AG04450 (cell line): ENCODE measurements around the gene ACIN1. TPM values are rescaled to one million over a fixed set of nuclear protein-coding genes. Genes with fewer than 3 reads are reported as not detected.
A peak's percentile ranks its signal among the peaks of the same experiment; 100 is the strongest.

ENCODE experiments used
- CTCF ChIA-PET: fragments of 300-600, 350-600 bp; formaldehyde crosslinking; extraction: SDS; loops from one replicate; lab custom pipeline; 2022; ENCODE audit warnings: antibody characterized with exemption, inconsistent platforms; lab: Charles Lee
- POLR2A ChIA-PET: fragments of 350-600 bp; formaldehyde crosslinking; extraction: SDS; loops from one replicate; lab custom pipeline; 2021; ENCODE audit warnings: antibody characterized with exemption, inconsistent platforms; lab: Yijun Ruan, JAX
- DNase-seq: peaks from one replicate; pipeline ENCODE4 v3.0.0-alpha.2; 2011; ENCODE audit warnings: low read depth, low spot score
- H3K27ac ChIP-seq: one replicate; pipeline ENCODE4 v1.5.1; 2012; ENCODE audit warnings: low read depth, low read length, control low read depth
- H3K27me3 ChIP-seq: one replicate; pipeline ENCODE4 v1.6.0; 2012; ENCODE audit warnings: low read length; ENCODE audit not compliant: control insufficient read depth, insufficient read depth
- H3K4me3 ChIP-seq: 2 replicates; pipeline ENCODE4 v1.5.1; 2011; ENCODE audit warnings: mild to moderate bottlenecking, low read depth, low read length, control low read depth
- H3K9me3 ChIP-seq: 2 replicates; pipeline ENCODE4 v1.5.1; 2012; ENCODE audit warnings: low read length; ENCODE audit not compliant: control insufficient read depth, insufficient read depth
- polyA minus RNA-seq: library from RNA; depleted of rRNA, polyadenylated mRNA; stranded (reverse); fragments of >200 nt; gene quantifications from 2 replicates; pipeline ENCODE4 v1.2.3, GENCODE V29; 2011; rRNA and poly(A)+ RNA removed
- polyA plus RNA-seq: library from polyadenylated mRNA; depleted of rRNA; stranded (reverse); fragments of >200 nt; gene quantifications from 2 replicates; pipeline ENCODE4 v1.2.3, GENCODE V29; 2011; rRNA removed
- TF ChIP-seq, protein P1 (sequence below): IDR thresholded peaks from 2 replicates; pipeline ENCODE4 v1.5.1; 2011; ENCODE audit warnings: low read depth, low read length, control low read depth, inconsistent platforms

Gene ACIN1, protein sequence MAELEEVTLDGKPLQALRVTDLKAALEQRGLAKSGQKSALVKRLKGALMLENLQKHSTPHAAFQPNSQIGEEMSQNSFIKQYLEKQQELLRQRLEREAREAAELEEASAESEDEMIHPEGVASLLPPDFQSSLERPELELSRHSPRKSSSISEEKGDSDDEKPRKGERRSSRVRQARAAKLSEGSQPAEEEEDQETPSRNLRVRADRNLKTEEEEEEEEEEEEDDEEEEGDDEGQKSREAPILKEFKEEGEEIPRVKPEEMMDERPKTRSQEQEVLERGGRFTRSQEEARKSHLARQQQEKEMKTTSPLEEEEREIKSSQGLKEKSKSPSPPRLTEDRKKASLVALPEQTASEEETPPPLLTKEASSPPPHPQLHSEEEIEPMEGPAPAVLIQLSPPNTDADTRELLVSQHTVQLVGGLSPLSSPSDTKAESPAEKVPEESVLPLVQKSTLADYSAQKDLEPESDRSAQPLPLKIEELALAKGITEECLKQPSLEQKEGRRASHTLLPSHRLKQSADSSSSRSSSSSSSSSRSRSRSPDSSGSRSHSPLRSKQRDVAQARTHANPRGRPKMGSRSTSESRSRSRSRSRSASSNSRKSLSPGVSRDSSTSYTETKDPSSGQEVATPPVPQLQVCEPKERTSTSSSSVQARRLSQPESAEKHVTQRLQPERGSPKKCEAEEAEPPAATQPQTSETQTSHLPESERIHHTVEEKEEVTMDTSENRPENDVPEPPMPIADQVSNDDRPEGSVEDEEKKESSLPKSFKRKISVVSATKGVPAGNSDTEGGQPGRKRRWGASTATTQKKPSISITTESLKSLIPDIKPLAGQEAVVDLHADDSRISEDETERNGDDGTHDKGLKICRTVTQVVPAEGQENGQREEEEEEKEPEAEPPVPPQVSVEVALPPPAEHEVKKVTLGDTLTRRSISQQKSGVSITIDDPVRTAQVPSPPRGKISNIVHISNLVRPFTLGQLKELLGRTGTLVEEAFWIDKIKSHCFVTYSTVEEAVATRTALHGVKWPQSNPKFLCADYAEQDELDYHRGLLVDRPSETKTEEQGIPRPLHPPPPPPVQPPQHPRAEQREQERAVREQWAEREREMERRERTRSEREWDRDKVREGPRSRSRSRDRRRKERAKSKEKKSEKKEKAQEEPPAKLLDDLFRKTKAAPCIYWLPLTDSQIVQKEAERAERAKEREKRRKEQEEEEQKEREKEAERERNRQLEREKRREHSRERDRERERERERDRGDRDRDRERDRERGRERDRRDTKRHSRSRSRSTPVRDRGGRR
- 158 and 173 TPM in 2 replicates for polyA plus RNA-seq
- 136 and 143 TPM in 2 replicates for polyA minus RNA-seq

DNA sequence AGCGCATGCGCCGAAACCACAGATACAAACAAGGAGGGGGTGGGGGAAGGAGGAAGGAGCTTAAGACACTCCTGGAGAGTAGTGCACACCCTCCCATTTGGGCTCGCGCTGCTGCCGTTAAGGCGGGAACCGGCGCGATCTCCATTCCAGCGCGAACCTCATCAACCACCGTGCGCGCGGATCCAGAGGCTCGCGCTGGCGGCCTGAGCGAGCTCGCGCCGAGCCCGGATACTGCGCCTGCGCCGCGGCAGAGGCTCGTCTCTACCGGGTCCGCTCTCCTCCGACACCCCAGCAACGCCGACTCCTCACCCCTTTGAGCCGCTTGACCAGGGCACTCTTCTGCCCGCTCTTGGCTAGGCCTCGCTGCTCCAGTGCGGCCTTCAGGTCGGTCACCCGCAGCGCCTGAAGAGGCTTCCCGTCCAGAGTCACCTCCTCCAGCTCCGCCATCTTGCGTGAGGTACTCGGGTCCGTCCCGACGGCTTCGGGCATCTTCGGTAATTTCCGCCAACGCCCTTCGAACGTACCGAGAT is at the start of gene ACIN1:
TSS of gene ACIN1 (minus strand) at position 471 of the 530 bp plus-strand sequence. CDS start at position 447, 24 bp downstream.
- ChIA-PET CTCF (interaction anchor here (0.6 to 5.3 kb wide), 20 partner anchors 9 to 538 kb away, joined by 3 to 74 read pairs (median 6); no protein-coding TSS in a partner anchor), POLR2A (interaction anchor here (0.5 to 2.1 kb wide), 24 partner anchors 10 to 1020 kb away, joined by 3 to 31 read pairs (median 6); partner anchors contain the start of genes AJUBA, CDH24, CIROP and DCAF11)
- TF ChIP-seq, protein P1, sequence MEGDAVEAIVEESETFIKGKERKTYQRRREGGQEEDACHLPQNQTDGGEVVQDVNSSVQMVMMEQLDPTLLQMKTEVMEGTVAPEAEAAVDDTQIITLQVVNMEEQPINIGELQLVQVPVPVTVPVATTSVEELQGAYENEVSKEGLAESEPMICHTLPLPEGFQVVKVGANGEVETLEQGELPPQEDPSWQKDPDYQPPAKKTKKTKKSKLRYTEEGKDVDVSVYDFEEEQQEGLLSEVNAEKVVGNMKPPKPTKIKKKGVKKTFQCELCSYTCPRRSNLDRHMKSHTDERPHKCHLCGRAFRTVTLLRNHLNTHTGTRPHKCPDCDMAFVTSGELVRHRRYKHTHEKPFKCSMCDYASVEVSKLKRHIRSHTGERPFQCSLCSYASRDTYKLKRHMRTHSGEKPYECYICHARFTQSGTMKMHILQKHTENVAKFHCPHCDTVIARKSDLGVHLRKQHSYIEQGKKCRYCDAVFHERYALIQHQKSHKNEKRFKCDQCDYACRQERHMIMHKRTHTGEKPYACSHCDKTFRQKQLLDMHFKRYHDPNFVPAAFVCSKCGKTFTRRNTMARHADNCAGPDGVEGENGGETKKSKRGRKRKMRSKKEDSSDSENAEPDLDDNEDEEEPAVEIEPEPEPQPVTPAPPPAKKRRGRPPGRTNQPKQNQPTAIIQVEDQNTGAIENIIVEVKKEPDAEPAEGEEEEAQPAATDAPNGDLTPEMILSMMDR = no peak
- H3K4me3 ChIP-seq = peak within 1 kb of the TSS; percentile 95
- H3K27ac ChIP-seq = peak within 1 kb of the TSS; percentile 99
- no peaks in the 10 kb centered on the region for H3K27me3 ChIP-seq
- DNase-seq = peak; percentile 71
- H3K9me3 ChIP-seq = no peaks in the 10 kb centered on the region

DNA sequence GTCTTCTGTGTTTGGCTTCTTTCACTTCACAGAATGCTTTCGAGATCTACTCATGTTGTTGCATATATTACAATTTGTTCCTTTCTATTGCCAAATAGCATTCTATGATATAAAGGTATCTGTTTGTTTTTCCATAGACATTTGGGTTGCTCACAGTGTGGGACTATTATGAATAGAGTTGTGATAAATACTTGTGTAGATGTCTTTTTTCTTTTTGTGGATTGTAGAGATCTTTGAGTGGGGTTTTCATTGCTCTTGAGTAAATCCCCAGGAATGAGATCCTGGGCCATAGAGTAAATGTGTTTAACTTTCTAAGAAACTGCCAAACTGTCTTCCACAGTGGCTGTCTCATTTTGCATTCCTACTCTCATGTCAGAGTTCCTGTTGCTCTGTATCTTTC is 49.0 kb upstream of the ACIN1 start:
- Histone ChIP-seq H3K27me3 (peaks cover 23% of the 10 kb centered on the region), H3K27ac (no peak overlapping the region), H3K4me3 (no peak overlapping the region), H3K9me3 (no peaks in the 10 kb centered on the region; the same call in 1 of the 2 replicates)
- TF ChIP-seq, protein P1 = no peak
- CTCF ChIA-PET = interaction anchor here (1.0 to 2.3 kb wide), 3 partner anchors 23 to 43 kb away, joined by 3 to 18 read pairs (median 4); no protein-coding TSS in a partner anchor
- DNase-seq = no peak
- POLR2A ChIA-PET = no interaction called here

DNA sequence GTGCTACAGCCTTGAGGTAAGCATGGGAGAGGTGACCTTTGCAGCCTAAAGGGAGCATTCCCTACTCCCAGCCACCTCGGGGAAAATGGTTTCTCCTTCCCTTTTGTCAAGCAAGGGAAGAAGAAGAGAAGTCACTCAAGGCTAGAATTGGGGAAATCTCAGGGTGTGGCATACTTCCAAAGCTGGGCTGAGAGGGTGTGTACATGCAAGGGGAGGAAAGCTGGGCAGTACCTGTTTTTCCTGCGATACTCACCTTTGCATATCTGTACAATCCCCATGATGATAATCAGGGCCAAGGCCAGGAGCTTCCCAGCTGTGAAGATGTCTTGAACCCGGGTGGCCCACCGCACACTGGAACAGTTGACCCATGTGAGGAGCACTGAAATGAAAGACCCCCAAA is 47.9 kb upstream of the ACIN1 start:
- peaks cover 23% of the 10 kb centered on the region for H3K27me3 ChIP-seq
- TF ChIP-seq, protein P1 = no peak
- H3K9me3 ChIP-seq = no peaks in the 10 kb centered on the region; the same call in 1 of the 2 replicates
- CTCF ChIA-PET = interaction anchor here (0.7 to 2.3 kb wide), 6 partner anchors 13 to 158 kb away, joined by 3 to 18 read pairs (median 6); no protein-coding TSS in a partner anchor
- no peak overlapping the region for H3K27ac ChIP-seq
- DNase-seq = no peak
- POLR2A ChIA-PET = interaction anchor here (0.7 kb wide), 1 partner anchor 203 kb away, joined by 5 read pairs; no protein-coding TSS in a partner anchor
- H3K4me3 ChIP-seq = no peak overlapping the region

DNA sequence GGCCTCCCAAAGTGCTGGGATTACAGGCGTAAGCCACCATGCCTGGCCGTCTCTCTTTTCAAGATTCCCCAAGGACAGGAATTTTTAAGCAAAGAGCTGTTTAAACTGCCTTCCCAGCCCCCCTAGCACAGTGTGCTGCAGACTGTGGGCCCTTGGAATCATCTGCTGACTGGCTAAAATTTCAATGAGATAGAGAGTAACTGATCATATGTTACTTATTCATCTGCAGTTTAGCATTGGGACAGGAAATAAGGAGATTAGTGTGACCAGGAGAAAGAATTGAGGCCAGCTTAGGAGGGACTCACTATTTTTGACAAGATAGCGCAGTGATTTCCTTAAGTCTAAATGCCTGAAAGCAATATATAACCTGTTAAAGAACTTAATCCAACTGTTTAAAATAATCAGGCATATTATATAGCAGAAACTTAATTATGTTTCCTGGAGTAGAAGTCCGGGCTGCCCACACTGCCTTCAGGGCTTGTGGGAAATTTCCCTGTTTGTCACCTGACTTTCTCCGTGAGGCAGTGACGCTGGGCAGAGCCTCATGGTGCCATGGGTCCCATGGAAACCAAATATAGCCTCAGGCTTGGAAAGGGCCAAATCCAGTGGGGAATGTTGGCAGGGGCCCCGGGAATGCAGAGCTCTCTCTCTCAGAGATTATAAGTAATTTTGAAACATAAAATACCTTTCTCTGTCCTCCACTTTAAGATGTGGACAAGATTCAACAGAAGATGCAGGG is 46.9 kb upstream of the ACIN1 start:
- DNase-seq = no peak
- Histone ChIP-seq H3K27ac (no peak overlapping the region), H3K9me3 (no peaks in the 10 kb centered on the region; the same call in 1 of the 2 replicates), H3K4me3 (no peak overlapping the region), H3K27me3 (peaks cover 25% of the 10 kb centered on the region)
- CTCF ChIA-PET = interaction anchor here (0.7 to 2.0 kb wide), 5 partner anchors 14 to 159 kb away, joined by 3 to 18 read pairs (median 3); no protein-coding TSS in a partner anchor
- TF ChIP-seq, protein P1 = no peak
- POLR2A ChIA-PET = interaction anchor here (0.7 kb wide), 1 partner anchor 202 kb away, joined by 5 read pairs; no protein-coding TSS in a partner anchor
